Endothelial cell of umbilical vein (primary cell): ENCODE results near the gene SUMF1. TPM values are rescaled to one million over a fixed set of nuclear protein-coding genes. Genes with fewer than 3 reads are reported as not detected.

Experiments used
- BruUV-seq: library from RNA; stranded (reverse); fragments of 400-500 nt; replicated peaks from 2 replicates; lab custom pipeline; 2021; lab: Mats Ljungman, UMichigan
- CTCF ChIA-PET: fragments of 300-600, 350-600 bp; sonication (Branson Sonifier 250); formaldehyde crosslinking; loops from one replicate; lab custom pipeline; 2021; ENCODE audit warnings: antibody characterized with exemption, inconsistent platforms; lab: Charles Lee
- POLR2A ChIA-PET: fragments of 300-600, 350-600 bp; sonication (Branson Sonifier 250); formaldehyde crosslinking; loops from one replicate; lab custom pipeline; 2021; ENCODE audit warnings: antibody characterized with exemption, inconsistent platforms; lab: Charles Lee
- DNase-seq: peaks from one replicate; pipeline ENCODE4 v3.0.0-alpha.2; 2011; ENCODE audit warnings: low read depth, low spot score
- FAIRE-seq: peaks from 2 replicates; lab custom pipeline; 2011; peaks lifted over from hg19 to GRCh38; lab: Jason Lieb, UNC
- H2AFZ ChIP-seq: 2 replicates; pipeline ENCODE4 v1.6.0; 2012; ENCODE audit warnings: low read depth, low read length, control low read depth, inconsistent platforms
- H3K27ac ChIP-seq: 2 replicates; pipeline ENCODE4 v1.5.1; 2011; ENCODE audit warnings: low read depth, mild to moderate bottlenecking, control low read depth, low read length, moderate library complexity; ENCODE audit not compliant: insufficient read depth
- H3K27me3 ChIP-seq, 2 experiments: 2 replicates each; pipeline versions ENCODE4 v1.6.0 to v1.6.1; 2011; ENCODE audit warnings: low read length in 2 of 2, mixed read lengths in 1 of 2; ENCODE audit not compliant: control insufficient read depth in 2 of 2, insufficient read depth in 2 of 2
- H3K36me3 ChIP-seq, 2 experiments: 2 replicates in 1 of 2; 3 replicates in 1 of 2; pipeline ENCODE4 v1.5.1; 2011; ENCODE audit warnings: low read length in 2 of 2, mild to moderate bottlenecking in 1 of 2, moderate library complexity in 1 of 2; ENCODE audit not compliant: control insufficient read depth in 2 of 2, insufficient read depth in 2 of 2; ENCODE audit errors: extremely low read depth in 1 of 2
- H3K4me1 ChIP-seq: 3 replicates; pipeline ENCODE4 v1.5.1; 2011; ENCODE audit warnings: mild to moderate bottlenecking, low read length; ENCODE audit not compliant: control insufficient read depth, insufficient read depth; ENCODE audit errors: extremely low read depth
- H3K4me2 ChIP-seq: 2 replicates; pipeline ENCODE4 v1.6.1; 2011; ENCODE audit warnings: low read length, control low read depth, mixed read lengths; ENCODE audit not compliant: insufficient read depth
- H3K4me3 ChIP-seq, 3 experiments: fragments of 200-600 bp in 1 of 3; sonication (generic), shearing (Covaris generic) in 1 of 3; replicated peaks in 1 of 3; 2 replicates each; pipeline ENCODE4 v1.5.1; 2011 to 2016; ENCODE audit warnings: control low read depth in 3 of 3, low read length in 3 of 3, mild to moderate bottlenecking in 2 of 3, inconsistent platforms in 1 of 3, low read depth in 1 of 3, moderate library complexity in 1 of 3; ENCODE audit not compliant: insufficient read depth in 1 of 3
- H3K79me2 ChIP-seq: 2 replicates; pipeline ENCODE4 v1.6.0; 2012; ENCODE audit warnings: low read length, inconsistent platforms; ENCODE audit not compliant: control insufficient read depth, insufficient read depth
- H3K9ac ChIP-seq: replicated peaks from 2 replicates; pipeline ENCODE3; 2011; ENCODE audit warnings: low read length, control low read depth; ENCODE audit not compliant: insufficient read depth; ENCODE audit errors: extremely low read depth
- H3K9me1 ChIP-seq: replicated peaks from 3 replicates; pipeline ENCODE4 v1.6.0; 2011; ENCODE audit warnings: mild to moderate bottlenecking, low read length; ENCODE audit not compliant: control insufficient read depth, insufficient read depth; ENCODE audit errors: extremely low read depth
- H3K9me3 ChIP-seq: replicated peaks from 2 replicates; pipeline ENCODE4 v1.5.1; 2012; ENCODE audit warnings: low read length, inconsistent platforms; ENCODE audit not compliant: control insufficient read depth, insufficient read depth
- H4K20me1 ChIP-seq: replicated peaks from 2 replicates; pipeline ENCODE3; 2011; ENCODE audit warnings: mild to moderate bottlenecking, low read length; ENCODE audit not compliant: control insufficient read depth, insufficient read depth; ENCODE audit errors: extremely low read depth
- EZH2 ChIP-seq: IDR thresholded peaks from 2 replicates; pipeline ENCODE4 v1.6.1; 2012; ENCODE audit warnings: borderline replicate concordance, low read depth, mild to moderate bottlenecking, moderate library complexity, low read length, inconsistent platforms; ENCODE audit not compliant: severe bottlenecking
- FOS ChIP-seq: IDR thresholded peaks from 2 replicates; pipeline ENCODE4 v1.6.1; 2011; ENCODE audit warnings: mild to moderate bottlenecking, low read length, moderate library complexity, borderline replicate concordance; ENCODE audit not compliant: insufficient read depth
- JUN ChIP-seq: IDR thresholded peaks from 2 replicates; pipeline ENCODE4 v1.6.1; 2011; ENCODE audit warnings: borderline replicate concordance, low read depth; ENCODE audit not compliant: insufficient read length, insufficient read depth
- MAX ChIP-seq: IDR thresholded peaks from 2 replicates; pipeline ENCODE4 v1.6.1; 2011; ENCODE audit not compliant: insufficient read depth, insufficient read length
- MYC ChIP-seq: IDR thresholded peaks from one replicate; pipeline ENCODE4 v1.6.1; 2011; ENCODE audit warnings: mild to moderate bottlenecking, low read depth, low read length
- POLR2A ChIP-seq: IDR thresholded peaks from 2 replicates; pipeline ENCODE4 v1.6.1; 2012; ENCODE audit warnings: low read depth, mild to moderate bottlenecking, control low read depth, low read length
- POLR2AphosphoS5 ChIP-seq: IDR thresholded peaks from 2 replicates; pipeline ENCODE4 v1.6.1; 2012; ENCODE audit warnings: low read depth, mild to moderate bottlenecking, control low read depth, low read length, moderate library complexity; ENCODE audit not compliant: insufficient read depth
- dilution Hi-C: fragments of 300-500 bp; cut with MboI; formaldehyde crosslinking; loops from one replicate; pipeline ENCODE4 v1.15.0; 2019; ENCODE audit warnings: low sequenced_read_pairs; ENCODE audit not compliant: extremely low pct_ligation_motif_present
- intact Hi-C: fragments of 100-400 bp; cut with micrococcal nuclease; formaldehyde crosslinking; loops from one replicate; pipeline ENCODE4 v1.10.0; 2022
- polyA plus RNA-seq, 4 experiments: library from polyadenylated mRNA; depleted of rRNA in 3 of 4; stranded (reverse) in 3 of 4; unstranded in 1 of 4; fragments of >200 nt; gene quantifications; 2 replicates each; pipeline versions ENCODE4 v1.2.1 to v1.2.3, GENCODE V29; 2011 to 2012; ENCODE audit warnings: missing spikeins in 1 of 4
- total RNA-seq: library from RNA; stranded (reverse); gene quantifications from 2 replicates; pipeline ENCODE4 v1.2.3, GENCODE V29; 2021
- TF ChIP-seq, protein P1 (sequence below), 2 donors: IDR thresholded peaks; 1 replicate in 1 of 2; 2 replicates in 1 of 2; pipeline ENCODE4 v1.5.1; 2011; ENCODE audit warnings: low read length in 2 of 2, mild to moderate bottlenecking in 2 of 2, moderate library complexity in 2 of 2, control low read depth in 1 of 2, inconsistent platforms in 1 of 2, low read depth in 1 of 2; ENCODE audit not compliant: insufficient read depth in 1 of 2; ENCODE audit errors: extremely low read depth in 1 of 2

Gene SUMF1
- total and polyA plus RNA-seq, 2 donors (not counting 3 experiments of a cell fraction or from before 2014, with no cell fraction given) = 31.5 to 46.8 TPM

DNA sequence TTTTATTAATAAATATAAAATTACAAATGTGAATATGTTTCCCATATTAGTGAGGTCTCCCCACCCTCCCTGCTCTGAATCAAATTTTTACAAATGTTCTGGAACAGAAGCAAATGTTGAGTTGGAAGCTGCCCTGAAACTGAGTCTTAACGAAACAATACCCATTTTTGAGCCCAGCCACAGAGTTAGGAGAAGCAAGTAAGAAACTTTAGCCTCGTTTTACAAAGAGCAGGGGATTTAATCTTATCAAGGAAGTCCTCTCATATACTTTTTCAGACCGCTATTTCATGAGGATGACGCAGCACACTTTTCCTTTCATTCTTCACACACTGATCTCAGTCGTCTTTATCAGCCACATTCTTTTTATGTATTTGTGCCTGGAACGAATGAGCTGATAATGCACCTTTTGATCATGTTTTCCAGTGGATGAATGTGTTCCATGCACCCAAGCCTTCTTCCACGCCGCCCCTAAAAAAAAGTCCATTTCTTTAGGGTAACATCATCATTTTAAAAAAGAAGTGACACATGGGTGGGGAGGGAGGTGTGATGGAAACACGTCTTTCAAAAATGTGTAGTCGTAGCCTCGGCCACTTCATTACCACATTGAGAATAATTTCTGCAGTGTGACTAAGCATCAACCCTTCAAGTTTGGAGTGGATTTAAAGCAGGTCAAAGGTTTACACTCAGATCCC is 115.8 kb downstream of the SUMF1 start:
- dilution Hi-C loops (no loop called here), intact Hi-C loops (loop anchor here (1.0 to 5.0 kb wide), 8 partner anchors 43 to 626 kb away; partner anchors contain the start of genes BHLHE40, ITPR1 and SUMF1)
- DNase-seq (peak; percentile 79), FAIRE-seq (peak; percentile 4)
- no peaks in the 10 kb centered on the region for H4K20me1 ChIP-seq
- H3K4me2 ChIP-seq = peak overlapping the region; percentile 96
- TSS peak; percentile 58 for BruUV-seq
- H3K9me1 ChIP-seq = no peaks in the 10 kb centered on the region
- ChIA-PET POLR2A (interaction anchor here (0.6 to 2.0 kb wide), 4 partner anchors 116 to 160 kb away, joined by 3 to 9 read pairs (median 4); partner anchors contain the start of genes ITPR1 and SUMF1), CTCF (interaction anchor here (0.6 to 8.1 kb wide), 85 partner anchors 9 to 1151 kb away, joined by 3 to 348 read pairs (median 5); partner anchors contain the start of genes ITPR1 and SUMF1)
- peak overlapping the region; percentile 84 for H2AFZ ChIP-seq
- no peaks in the 10 kb centered on the region for H3K79me2 ChIP-seq
- H3K27ac ChIP-seq = peak overlapping the region; percentile 86
- TF ChIP-seq POLR2A (no peak), MAX (no peak), EZH2 (no peak), FOS (no peak), MYC (no peak), JUN (no peak), POLR2AphosphoS5 (no peak)
- TF ChIP-seq, protein P1, sequence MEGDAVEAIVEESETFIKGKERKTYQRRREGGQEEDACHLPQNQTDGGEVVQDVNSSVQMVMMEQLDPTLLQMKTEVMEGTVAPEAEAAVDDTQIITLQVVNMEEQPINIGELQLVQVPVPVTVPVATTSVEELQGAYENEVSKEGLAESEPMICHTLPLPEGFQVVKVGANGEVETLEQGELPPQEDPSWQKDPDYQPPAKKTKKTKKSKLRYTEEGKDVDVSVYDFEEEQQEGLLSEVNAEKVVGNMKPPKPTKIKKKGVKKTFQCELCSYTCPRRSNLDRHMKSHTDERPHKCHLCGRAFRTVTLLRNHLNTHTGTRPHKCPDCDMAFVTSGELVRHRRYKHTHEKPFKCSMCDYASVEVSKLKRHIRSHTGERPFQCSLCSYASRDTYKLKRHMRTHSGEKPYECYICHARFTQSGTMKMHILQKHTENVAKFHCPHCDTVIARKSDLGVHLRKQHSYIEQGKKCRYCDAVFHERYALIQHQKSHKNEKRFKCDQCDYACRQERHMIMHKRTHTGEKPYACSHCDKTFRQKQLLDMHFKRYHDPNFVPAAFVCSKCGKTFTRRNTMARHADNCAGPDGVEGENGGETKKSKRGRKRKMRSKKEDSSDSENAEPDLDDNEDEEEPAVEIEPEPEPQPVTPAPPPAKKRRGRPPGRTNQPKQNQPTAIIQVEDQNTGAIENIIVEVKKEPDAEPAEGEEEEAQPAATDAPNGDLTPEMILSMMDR (IDR thresholded peaks at IDR 0.05; ENCODE audit: extremely low read depth in 1 of 2, insufficient read depth in 1 of 2, low read depth in 1 of 2, low read length in 2 of 2) = no peak
- H3K9me3 ChIP-seq = no peaks in the 10 kb centered on the region
- H3K4me1 ChIP-seq = peaks cover 19% of the 10 kb centered on the region
- peak overlapping the region; percentile 95 for H3K9ac ChIP-seq
- H3K27me3 ChIP-seq = no peaks in the 10 kb centered on the region
- H3K36me3 ChIP-seq = no peaks in the 10 kb centered on the region
- H3K4me3 ChIP-seq = peak overlapping the region; percentile 26 to 75 (median 49)
